Measurements from ENCODE around the gene CRHBP. TPM values are rescaled to one million over a fixed set of nuclear protein-coding genes. Genes with fewer than 3 reads are reported as not detected.

The CRHBP gene
- total and polyA plus RNA-seq, 9 of the 15 experiments (the other 6 are each of a cell fraction or from before 2014, with no cell fraction given): not detected

- no peak for TF ChIP-seq ARID4B (CRISPR knock-in tag; IDR thresholded peaks at IDR 0.05)
- no peak for TF ChIP-seq CBX8 (IDR thresholded peaks at IDR 0.05; ENCODE audit: borderline replicate concordance, extremely low read depth, low read depth, low read length, poor library complexity, severe bottlenecking)
- peak; percentile 15; the same call in 1 of the 2 replicates for TF ChIP-seq CTBP1 (IDR thresholded peaks at IDR 0.05; ENCODE audit: borderline replicate concordance)
- TF ChIP-seq, protein P1, sequence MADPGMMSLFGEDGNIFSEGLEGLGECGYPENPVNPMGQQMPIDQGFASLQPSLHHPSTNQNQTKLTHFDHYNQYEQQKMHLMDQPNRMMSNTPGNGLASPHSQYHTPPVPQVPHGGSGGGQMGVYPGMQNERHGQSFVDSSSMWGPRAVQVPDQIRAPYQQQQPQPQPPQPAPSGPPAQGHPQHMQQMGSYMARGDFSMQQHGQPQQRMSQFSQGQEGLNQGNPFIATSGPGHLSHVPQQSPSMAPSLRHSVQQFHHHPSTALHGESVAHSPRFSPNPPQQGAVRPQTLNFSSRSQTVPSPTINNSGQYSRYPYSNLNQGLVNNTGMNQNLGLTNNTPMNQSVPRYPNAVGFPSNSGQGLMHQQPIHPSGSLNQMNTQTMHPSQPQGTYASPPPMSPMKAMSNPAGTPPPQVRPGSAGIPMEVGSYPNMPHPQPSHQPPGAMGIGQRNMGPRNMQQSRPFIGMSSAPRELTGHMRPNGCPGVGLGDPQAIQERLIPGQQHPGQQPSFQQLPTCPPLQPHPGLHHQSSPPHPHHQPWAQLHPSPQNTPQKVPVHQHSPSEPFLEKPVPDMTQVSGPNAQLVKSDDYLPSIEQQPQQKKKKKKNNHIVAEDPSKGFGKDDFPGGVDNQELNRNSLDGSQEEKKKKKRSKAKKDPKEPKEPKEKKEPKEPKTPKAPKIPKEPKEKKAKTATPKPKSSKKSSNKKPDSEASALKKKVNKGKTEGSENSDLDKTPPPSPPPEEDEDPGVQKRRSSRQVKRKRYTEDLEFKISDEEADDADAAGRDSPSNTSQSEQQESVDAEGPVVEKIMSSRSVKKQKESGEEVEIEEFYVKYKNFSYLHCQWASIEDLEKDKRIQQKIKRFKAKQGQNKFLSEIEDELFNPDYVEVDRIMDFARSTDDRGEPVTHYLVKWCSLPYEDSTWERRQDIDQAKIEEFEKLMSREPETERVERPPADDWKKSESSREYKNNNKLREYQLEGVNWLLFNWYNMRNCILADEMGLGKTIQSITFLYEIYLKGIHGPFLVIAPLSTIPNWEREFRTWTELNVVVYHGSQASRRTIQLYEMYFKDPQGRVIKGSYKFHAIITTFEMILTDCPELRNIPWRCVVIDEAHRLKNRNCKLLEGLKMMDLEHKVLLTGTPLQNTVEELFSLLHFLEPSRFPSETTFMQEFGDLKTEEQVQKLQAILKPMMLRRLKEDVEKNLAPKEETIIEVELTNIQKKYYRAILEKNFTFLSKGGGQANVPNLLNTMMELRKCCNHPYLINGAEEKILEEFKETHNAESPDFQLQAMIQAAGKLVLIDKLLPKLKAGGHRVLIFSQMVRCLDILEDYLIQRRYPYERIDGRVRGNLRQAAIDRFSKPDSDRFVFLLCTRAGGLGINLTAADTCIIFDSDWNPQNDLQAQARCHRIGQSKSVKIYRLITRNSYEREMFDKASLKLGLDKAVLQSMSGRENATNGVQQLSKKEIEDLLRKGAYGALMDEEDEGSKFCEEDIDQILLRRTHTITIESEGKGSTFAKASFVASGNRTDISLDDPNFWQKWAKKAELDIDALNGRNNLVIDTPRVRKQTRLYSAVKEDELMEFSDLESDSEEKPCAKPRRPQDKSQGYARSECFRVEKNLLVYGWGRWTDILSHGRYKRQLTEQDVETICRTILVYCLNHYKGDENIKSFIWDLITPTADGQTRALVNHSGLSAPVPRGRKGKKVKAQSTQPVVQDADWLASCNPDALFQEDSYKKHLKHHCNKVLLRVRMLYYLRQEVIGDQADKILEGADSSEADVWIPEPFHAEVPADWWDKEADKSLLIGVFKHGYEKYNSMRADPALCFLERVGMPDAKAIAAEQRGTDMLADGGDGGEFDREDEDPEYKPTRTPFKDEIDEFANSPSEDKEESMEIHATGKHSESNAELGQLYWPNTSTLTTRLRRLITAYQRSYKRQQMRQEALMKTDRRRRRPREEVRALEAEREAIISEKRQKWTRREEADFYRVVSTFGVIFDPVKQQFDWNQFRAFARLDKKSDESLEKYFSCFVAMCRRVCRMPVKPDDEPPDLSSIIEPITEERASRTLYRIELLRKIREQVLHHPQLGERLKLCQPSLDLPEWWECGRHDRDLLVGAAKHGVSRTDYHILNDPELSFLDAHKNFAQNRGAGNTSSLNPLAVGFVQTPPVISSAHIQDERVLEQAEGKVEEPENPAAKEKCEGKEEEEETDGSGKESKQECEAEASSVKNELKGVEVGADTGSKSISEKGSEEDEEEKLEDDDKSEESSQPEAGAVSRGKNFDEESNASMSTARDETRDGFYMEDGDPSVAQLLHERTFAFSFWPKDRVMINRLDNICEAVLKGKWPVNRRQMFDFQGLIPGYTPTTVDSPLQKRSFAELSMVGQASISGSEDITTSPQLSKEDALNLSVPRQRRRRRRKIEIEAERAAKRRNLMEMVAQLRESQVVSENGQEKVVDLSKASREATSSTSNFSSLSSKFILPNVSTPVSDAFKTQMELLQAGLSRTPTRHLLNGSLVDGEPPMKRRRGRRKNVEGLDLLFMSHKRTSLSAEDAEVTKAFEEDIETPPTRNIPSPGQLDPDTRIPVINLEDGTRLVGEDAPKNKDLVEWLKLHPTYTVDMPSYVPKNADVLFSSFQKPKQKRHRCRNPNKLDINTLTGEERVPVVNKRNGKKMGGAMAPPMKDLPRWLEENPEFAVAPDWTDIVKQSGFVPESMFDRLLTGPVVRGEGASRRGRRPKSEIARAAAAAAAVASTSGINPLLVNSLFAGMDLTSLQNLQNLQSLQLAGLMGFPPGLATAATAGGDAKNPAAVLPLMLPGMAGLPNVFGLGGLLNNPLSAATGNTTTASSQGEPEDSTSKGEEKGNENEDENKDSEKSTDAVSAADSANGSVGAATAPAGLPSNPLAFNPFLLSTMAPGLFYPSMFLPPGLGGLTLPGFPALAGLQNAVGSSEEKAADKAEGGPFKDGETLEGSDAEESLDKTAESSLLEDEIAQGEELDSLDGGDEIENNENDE (IDR thresholded peaks at IDR 0.05; ENCODE audit: low read depth, low read length): no peak
- no peak for TF ChIP-seq ELF2 (CRISPR knock-in tag; IDR thresholded peaks at IDR 0.05)
- TF ChIP-seq L3MBTL2 (IDR thresholded peaks at IDR 0.05): peak; percentile 60; the same call in 1 of the 2 replicates
- TF ChIP-seq TEAD4 (IDR thresholded peaks at IDR 0.05; ENCODE audit: low read length): peak; percentile 79
- TF ChIP-seq TEAD4 (CRISPR knock-in tag; IDR thresholded peaks at IDR 0.05; ENCODE audit: borderline replicate concordance): no peak
These were observed 5.8 kb upstream of the CRHBP start (continued) for GRCh38 chr5:76947082-76947503.

All from K562 (cell line).